Inflammatory macrophage treated with lipopolysaccharide for 4 hours (primary cell): ENCODE data around the gene MPV17L2.
"Not testable (repeated sequence)": the region's sequence is repeated elsewhere in the genome, so short reads cannot be mapped to it uniquely, and the experiment has no call there.

ENCODE experiments used
- DNase-seq: peaks from one replicate; pipeline ENCODE4 v3.0.0-alpha.2; 2020

Gene MPV17L2

DNA sequence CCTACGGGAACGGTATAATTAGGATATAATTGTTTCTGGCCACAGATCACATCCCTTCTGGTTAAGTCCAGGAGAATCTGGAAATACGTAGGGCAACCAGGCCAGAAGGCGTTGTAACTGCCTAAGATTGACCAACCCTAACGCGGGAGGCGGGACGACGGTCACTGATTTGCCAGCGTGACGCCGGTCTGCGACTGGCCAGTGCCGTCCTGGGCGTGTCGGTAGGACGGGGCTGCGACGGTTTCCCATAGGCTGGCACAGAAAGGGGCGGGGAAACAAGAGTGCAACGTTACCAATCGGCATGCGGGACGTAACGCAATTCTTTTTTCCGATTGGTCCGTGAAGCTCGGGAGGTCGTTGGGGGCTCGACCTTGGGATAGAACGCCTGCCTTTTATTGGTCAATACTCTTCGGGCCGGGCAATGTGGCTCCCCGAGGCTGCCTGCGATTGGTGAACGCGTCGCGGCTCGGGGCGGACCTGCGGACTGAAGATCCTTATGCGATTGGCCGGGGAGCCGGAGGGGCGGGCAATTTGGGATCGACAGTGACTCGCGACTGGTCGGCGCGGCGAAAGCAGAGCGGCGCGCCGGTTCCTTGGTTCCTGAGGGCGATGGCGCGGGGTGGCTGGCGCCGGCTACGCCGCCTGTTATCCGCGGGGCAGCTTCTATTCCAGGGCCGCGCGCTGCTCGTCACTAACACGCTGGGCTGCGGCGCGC is at the start of gene MPV17L2:
Gene MPV17L2 (plus strand): TSS at position 546 of the 715 bp plus-strand sequence. CDS start 64 bp downstream, at position 610.
- peak; percentile 100 for DNase-seq

DNA sequence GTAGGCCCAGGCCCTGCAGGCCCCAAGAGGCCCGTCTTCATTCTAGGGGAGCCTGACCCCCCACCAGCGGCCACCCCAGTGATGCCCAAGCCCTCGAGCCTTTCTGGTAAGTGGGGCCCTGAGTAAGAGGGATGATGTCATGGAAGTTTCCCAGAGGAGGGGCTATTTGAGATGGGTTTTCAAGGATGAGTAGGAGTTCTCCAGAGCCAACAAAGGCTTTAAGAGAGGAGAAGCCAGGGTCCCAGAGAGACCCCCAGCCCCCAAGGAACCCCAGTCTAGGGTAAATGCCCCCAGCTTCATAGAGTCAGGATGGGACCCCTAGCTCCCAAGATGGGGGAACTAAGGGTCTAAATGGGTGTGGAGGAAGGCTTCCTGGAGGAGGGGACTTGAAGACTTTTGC is 49.1 kb upstream of the MPV17L2 start:
- no peak for DNase-seq

DNA sequence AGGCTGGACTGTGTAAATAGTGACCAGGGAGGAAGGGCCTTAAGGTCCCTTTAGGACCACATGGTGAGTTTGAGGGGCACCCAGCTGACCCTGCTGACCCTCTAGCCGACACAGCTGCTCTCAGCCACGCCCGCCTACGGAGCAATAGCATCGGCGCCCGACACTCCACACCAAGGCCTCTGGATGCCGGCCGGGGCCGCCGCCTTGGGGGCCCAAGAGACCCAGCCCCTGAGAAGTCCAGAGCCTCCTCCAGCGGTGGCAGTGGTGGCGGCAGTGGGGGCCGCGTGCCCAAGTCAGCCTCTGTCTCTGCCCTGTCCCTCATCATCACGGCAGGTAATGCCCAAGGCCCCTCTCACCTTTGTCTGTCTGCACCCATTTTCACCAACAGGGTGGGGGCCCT is 48.7 kb upstream of the MPV17L2 start:
- DNase-seq, result no peak

DNA sequence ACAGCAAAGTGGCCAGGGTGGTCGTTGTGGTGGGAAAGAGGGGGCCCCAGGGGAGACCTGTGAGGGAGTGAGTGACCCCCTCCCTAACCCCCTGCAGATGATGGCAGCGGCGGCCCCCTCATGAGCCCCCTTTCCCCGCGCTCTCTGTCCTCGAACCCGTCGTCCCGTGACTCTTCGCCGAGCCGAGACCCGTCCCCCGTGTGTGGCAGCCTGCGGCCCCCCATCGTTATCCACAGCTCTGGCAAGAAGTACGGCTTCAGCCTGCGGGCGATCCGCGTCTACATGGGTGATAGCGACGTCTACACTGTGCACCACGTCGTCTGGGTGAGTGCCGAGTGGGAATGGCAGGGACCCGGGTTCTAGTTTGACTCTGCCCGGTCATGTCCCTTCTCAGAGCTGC is 48.1 kb upstream of the MPV17L2 start:
- DNase-seq, result no peak

DNA sequence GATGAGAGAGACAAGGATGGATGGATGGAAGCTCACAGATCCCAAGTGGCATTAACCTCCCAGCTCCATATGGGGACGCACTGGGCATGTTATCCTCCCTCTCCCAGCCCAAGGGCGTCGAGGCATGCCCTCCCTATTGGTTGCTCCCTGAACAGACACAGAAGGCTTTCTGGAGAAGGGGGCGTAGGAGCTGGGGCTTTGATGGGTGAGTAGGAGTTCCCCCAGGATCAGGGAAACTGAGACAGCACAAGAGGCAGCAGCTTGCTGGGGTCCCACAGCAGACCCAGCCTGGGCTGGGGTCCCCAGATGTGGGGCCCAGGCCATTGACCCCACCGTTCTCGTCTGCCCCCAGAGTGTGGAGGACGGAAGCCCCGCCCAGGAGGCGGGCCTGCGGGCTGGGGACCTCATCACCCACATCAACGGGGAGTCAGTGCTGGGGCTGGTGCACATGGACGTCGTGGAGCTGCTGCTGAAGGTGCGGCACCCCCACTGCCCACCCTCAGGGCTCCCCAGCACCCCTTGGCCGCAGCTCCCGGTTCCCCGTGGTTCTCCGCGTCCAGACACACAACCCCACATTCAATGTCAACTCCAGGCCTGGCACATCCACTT is 47.5 kb upstream of the MPV17L2 start:
- no peak for DNase-seq

DNA sequence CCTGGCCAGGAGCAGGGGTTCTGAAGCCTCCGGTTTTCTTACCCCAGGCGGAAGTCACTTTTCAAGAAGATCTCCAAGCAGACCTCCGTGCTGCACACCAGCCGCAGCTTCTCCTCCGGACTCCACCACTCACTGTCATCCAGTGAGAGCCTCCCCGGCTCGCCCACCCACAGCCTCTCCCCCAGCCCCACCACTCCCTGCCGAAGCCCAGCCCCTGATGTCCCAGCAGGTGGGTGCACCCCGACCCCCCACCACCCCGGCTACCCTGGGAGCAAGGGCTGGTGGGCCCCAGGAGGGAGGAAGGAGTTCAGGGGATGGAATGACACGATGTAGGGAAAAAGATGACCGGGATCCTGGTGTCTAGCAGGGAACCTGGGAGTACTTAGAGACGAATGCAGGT is 45.6 kb upstream of the MPV17L2 start:
- no peak for DNase-seq

DNA sequence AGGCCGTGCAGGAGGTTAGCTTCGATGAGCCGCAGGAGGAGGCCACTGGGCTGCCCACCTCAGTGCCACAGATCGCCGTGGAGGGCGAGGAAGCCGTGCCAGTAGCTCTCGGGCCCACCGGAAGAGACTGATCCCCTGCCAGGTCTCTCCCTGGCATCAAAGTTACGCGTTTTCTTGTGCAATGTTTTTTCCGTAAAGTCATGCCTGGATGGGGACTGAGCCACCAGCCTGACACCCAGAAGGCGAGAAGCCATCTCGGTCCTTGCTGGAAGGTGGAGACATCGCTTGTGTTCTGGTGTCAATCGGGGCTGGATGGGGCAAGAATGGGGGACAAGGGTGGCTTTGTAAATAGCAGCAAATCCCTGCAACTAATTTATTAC is 43.4 kb upstream of the MPV17L2 start:
- no peak for DNase-seq

DNA sequence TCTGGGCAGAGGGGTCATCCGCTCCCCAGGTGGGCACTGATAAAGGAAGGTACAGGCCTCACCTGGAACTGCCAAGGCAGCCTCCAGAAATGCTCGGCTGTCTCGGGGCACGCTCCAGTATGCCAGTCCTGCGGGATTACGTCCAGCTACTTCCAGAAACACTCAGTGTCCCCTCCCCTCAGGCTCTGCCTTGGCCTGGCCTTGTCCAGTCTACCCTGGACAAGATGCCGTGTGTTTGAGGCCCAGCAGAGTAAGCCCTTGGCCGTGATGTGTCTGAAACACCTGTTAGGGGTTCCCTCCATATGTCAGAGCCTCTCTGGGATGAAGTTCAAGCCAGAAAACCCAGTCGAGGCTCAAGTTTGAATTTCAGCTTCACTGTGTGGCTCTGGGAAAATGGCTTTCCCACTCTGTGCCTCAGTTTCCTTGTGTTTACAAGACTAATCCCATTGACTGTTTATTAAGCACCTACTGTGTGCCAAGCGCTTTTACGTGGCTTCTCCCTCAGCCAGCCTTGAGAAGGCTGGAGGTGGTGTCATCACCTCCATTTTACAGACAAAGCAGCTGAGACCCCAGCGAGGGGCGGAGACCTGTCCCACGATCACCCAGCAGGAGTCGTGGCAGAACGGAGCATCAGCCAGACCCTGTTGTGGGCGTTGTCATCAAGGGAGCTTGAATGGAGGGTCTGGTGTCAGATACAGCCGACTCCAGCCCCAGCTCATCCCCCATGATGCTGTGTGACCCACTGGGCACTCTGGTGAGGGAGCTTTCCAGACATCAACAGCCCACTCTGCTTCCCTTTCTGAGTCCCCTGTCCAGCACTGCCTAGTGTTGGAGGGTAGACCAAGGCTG is 42.0 kb upstream of the MPV17L2 start:
- no peak for DNase-seq

DNA sequence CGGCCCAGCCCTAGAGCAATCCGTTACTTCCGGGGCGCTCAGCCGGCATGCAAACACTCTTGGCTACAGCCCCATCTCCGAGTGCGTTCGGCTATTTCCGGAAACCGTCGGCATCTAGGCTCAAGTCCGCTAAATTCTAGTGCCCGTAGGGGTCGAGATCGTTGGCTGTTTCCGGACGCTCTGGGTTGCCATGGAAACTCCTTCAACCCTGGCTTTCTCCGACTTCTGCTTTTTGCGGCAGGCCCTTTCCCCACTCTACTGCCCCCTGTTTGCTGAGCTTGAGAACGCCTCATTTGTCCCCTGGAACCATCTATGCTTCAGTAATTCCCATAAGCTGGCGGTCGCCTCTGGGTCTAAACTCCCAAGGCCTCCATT is 40.6 kb upstream of the MPV17L2 start:
- peak; percentile 100 for DNase-seq

DNA sequence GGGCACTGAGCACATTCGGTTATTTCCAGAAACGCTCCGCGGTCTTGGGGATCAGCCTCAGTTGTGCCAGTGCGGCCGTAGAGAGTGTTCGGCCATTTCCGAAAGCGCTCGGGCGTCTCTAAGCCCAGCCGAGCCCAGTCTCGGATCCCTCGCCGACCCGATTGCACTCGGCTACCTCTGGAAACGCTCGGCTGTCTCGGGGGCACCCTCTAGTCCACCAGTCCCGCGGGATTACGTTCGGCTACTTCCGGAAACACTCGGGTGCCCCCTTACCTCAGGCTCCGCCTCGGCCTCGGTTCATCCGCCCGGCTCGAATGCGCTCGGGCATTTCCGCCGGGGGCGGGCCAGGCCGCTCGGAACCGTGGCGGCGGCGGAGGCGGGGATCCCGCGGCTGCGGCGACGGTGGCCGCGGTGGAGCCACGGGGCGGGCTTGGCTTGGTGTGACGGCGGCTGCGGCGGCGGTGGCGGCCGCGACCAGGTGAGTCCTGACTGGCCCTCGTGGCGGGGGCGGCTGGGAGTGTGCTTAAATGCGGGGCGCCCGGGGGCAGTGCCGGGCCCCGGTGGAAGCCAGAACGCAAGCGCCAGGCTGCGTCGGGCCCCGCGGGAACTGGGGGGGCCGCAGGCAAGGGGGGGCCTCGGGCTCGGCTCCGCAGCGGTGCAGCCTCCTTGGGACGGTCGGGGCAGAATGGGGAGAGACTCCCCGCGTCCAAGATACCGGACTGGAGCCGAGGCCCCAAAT is 40.0 kb upstream of the MPV17L2 start, which contains the start of gene PIK3R2:
Gene PIK3R2 (plus strand): TSS at position 347 of the 739 bp plus-strand sequence. CDS start 2,717 bp downstream, outside the sequence.
- peak; percentile 100 for DNase-seq

DNA sequence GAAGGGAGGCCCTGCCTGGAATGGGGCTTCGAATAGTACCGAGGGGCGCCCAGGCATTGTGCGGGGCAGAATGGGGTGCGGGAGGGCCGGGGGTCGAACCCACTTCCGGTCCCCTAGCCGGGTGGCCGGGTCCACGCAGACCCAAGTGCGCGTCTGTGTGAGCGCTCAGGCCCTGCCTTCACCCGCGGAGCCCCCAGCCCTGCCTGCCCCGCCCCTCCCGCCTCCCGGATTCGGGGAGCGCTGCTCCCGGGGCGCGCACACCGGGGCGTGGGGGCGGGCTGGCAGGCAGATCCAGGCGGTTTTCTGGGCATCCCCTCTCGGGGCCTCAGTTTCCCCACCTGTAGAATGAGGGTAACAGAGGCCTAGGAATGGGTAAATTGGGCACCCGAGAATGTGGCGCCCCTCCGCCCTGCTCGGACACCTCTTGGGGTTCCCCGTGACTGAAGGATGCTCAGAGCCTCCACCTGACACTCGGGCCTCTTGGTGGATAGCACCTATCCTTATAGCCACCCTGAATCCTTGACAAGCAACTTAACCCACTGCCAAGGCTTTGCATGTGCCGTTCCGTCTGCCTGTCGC is 39.4 kb upstream of the MPV17L2 start:
- no peak for DNase-seq

DNA sequence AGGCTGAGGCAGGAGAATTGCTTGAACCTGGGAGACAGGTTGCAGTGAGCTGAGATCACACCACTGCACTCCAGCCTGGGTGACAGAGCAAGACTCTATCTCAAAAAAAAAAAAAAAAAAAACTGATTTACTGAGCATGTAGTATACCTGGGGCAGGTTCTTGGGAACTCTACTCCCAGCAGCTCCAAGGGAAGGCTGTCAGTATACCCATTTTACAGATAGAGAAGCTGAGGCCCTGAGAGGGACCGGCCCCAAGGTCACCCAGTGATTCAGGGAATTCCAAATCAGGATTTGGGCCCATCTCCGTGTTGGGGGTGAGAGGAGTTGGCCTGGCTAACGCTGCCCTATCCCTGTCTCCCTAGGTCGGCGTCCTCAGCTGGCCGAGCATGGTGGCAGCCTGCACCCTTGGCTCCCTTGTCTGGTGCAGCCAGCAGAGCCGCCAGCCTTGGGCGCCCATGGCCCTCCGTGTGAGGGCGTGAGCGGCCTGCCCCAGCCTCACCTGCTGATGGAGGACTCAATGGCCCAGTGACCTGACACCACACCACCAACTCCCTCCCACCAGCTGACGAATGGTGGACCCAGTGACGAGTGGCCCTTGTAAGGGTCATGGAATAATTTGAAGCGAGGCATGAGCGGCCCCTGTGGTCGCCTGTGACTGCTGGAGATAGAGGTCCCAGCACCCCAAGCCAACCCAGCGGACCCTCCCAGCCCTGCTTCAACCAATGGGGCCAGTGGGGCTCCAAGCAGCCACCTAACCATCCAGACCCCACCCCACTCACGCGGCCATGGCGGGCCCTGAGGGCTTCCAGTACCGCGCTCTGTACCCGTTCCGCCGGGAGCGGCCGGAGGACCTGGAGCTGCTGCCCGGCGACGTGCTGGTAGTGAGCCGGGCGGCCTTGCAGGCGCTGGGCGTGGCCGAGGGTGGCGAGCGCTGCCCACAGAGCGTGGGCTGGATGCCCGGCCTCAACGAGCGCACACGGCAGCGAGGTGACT is 37.6 kb upstream of the MPV17L2 start:
- DNase-seq, result no peak

DNA sequence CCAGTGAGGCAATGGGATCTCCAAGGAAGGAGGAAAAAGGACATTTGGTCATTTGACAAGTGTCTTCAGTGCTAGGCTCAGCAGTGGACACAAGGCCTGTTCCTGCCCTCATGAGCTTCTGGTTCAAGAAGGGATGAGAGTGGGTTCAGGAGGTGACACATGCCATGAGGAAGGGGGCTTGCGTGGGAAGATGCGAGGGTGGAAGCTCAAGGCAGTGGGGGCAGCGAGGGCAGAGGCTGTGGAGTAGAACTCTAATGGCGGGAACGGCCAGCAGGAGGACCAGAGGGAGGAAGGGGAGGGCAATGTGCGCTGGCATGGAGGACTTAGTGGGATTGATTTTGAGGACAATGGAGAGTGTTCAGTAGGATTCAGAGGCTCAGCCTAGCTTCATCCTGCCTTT is 36.8 kb upstream of the MPV17L2 start:
- DNase-seq, result no peak

DNA sequence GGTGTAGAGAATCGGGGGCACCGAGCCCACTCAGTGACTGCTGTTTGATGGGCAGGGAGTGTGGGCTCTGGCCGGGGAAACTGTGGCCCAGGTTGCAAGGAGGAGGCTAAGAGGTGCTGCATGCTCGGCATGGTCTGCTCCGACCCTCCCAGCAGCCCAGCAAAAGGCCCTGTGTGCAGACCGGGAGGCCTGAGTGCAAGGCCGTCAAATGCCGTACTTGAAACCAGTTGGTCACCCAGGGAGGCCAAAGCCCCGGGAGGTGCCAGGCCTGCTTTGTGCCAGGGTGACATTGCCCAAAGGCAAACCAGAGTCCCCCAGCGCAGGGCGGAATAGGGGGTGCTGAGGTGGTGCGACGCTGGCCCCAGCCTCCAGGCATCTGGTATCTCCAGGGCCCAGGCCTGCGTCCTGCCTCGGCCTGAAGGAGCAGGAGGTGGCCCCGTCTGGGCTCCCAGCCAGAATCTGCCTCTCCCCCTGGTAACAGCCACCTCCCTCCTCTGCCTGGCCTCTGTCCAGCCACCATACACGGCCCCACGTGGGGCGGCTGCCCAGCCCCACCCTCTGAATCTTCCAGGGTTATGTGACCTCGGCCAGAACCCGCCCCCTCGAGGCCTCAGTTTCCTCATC is 36.1 kb upstream of the MPV17L2 start:
- DNase-seq, result no peak

DNA sequence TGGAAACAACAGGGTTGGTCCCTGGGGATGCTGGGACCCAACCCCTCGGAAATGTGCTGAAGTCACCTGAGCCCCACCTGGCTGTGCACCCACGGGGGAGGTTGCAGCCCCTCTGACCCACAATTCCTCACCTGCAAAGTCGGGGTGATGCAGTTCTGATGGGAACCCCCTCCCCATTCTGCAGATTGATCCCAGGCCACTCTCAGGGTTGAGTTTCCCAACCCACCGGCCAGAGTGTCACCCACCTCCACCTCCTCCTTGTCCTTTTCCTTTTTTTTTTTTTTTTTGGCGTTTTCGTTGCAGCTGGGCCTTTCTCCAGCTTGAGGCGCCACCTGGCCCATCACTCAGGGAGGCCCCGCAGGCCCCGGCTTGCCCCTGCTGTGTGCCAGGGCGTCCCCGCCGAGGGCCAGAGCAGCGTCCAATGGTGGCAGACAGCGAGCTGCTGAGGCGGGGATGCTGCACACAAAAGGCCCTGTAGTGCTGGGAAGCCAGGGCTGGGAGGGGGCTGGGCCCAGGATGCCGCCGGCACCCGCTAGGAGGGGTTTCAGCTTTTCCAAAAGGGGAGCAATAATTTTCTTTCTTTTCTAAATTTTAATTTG is 35.5 kb upstream of the MPV17L2 start:
- no peak for DNase-seq

DNA sequence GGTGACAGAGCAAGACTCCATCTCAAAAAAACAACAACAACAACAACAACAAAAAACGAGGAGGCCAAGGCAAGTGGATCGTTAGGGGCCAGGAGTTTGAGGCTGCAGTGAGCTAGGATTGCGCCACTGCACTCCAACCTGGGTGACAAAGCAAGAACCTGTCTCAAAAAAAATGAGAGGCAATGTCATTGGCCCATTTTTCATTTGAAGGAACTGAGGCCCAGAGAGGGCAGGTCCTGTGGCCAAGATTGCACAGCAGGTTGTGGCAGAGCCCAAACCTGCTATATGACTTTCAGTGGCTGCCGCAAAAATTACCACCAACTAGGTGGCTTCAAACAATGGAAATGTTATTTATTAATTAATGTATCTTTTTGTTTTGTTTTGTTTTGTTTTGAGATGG is 34.6 kb upstream of the MPV17L2 start:
- DNase-seq, result no peak

DNA sequence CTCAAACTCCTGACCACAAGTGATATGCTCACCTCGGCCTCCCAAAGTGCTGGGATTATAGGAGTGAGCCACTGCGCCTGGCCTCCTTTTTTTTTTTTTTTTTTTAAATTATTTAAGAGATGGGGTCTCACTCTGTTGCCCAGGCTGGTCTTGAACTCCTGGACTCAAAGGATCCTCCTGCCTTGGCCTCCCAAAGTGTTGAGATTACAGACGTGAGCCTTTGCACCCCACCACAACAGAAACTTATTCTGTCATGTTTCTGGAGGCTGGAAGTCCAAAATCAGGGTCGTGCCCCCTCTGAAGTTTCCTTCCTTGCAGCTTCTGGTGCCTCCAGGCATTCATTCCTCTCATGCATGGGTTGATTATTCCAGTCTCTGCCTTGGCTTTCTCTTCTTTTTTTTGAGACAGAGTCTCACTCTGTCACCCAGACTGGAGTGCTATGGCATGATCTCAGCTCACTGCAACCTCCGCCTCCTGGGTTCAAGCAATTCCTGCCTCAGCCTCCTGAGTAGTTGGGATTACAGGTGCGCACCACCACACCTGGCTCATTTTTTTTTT is 33.9 kb upstream of the MPV17L2 start:
- not testable (repeated sequence) for DNase-seq

DNA sequence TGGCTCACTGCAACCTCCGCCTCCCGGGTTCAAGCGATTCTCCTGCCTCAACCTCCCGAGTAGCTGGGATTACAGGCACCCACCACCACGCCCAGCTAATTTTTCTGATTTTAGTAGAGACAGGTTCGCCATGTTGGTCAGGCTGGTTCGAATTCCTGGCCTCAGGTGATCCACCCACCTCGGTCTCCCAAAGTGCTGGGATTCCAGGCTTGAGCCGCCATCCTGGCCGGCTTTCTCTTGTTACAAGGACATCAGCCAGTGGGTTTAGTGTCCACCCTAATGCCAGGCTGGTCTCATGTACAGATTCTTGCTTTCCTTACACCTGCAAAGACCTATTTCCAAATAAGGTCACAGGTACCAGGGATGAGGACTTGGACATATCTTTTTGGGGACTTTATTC is 33.2 kb upstream of the MPV17L2 start:
- DNase-seq, result no peak

DNA sequence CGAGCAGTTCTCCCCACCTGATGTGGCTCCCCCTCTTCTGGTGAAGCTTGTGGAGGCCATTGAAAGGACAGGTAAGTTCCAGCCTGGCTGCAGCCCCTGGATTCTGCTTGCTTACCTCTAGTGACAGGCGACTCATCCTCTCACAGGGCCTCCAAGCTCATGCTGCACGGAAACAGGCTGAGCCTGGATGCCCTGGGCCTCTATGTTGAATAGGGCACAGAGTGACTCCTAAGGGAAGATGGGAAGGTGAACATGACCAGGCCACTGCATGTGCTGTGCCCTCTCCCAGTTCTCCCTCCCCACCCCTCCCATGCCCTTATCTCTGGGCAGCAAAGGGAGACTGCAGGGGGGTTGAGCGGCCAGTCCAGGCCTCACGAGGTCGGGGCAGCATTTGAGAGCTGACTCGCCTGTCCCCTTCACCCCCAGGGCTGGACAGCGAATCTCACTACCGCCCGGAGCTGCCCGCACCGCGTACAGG is 32.5 kb upstream of the MPV17L2 start:
- no peak for DNase-seq
